ENCODE measurements around the gene SVIL. TPM values are rescaled to one million over a fixed set of nuclear protein-coding genes. Genes with fewer than 3 reads are reported as not detected.

Gene SVIL
- total RNA-seq, 2 experiments from 2014 or later, result 7.0 to 8.3 TPM

DNA sequence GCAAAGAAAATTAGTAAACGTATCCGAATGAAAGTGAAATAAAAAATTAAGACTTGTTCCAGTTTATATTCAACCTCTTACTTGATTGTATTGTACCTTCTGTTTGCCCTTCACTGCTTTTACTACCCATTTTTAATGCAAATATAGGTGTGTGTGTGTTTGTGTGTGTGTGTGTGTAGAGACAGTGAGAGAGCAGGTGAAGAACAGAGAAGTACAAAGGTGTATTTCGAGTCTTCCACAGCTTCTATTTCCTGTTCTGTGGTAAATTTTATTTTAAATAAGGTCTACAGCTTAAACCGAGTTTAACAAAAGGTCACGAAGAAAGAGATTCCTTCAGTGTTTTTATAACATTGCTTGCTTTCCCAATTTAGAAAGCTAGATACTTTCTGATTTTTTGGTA, 12.7 kb upstream of the SVIL start:
- CTCF ChIA-PET, result interaction anchor here (0.5 to 1.4 kb wide), 4 partner anchors 8 to 362 kb away, joined by 3 to 4 read pairs (median 4); partner anchors contain the start of gene SVIL
- peaks cover 3% of the 10 kb centered on the region for H3K27me3 Mint-ChIP-seq (ENCODE audit: low read depth)
- DNase-seq, result no peak
- no peak overlapping the region for H3K4me3 Mint-ChIP-seq
- peaks cover 35% of the 10 kb centered on the region for H3K4me1 Mint-ChIP-seq (ENCODE audit: low read depth)
- no peaks in the 10 kb centered on the region for H3K9me3 Mint-ChIP-seq
- intact Hi-C loops (cut with micrococcal nuclease), result loop anchor here (2.0 kb wide), 1 partner anchor 15 kb away; no protein-coding TSS in a partner anchor
- H3K36me3 Mint-ChIP-seq (ENCODE audit: low read depth), result peaks cover 8% of the 10 kb centered on the region
- H3K27ac Mint-ChIP-seq, result no peak overlapping the region

DNA sequence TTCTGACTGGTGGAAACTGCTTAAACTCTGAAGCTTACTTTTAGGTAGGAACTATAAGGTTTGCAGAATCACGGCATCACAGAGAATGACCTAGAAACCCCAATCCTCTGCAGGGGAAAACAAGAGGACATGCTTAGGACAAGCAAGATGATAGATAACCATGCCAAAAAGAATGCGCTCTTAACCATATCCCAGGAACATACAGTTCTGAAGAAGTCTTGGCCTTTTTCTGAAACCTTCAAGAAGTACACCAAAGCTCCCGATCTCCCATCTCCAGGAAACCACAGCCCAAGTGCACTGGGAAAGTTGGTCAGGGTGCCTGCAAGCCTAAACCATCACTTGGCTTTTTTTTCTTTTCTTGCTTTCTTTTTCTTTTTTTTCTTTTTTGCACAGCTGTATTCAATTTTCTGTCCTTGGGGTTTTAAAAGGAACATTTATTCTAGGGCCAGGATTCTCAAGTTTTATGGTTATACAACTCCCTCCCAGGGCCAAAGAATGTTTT, 12.2 kb upstream of the SVIL start:
- Mint-ChIP-seq H3K4me1 (ENCODE audit: low read depth) (peaks cover 35% of the 10 kb centered on the region), H3K36me3 (ENCODE audit: low read depth) (peaks cover 8% of the 10 kb centered on the region), H3K9me3 (no peaks in the 10 kb centered on the region), H3K27me3 (ENCODE audit: low read depth) (peaks cover 3% of the 10 kb centered on the region), H3K27ac (no peak overlapping the region), H3K4me3 (no peak overlapping the region)
- CTCF ChIA-PET, result interaction anchor here (0.5 to 1.4 kb wide), 4 partner anchors 9 to 362 kb away, joined by 3 to 4 read pairs (median 4); partner anchors contain the start of gene SVIL
- DNase-seq, result no peak
- intact Hi-C loops (cut with micrococcal nuclease), result loop anchor here (1.0 to 2.0 kb wide), 2 partner anchors 12 to 14 kb away; no protein-coding TSS in a partner anchor

DNA sequence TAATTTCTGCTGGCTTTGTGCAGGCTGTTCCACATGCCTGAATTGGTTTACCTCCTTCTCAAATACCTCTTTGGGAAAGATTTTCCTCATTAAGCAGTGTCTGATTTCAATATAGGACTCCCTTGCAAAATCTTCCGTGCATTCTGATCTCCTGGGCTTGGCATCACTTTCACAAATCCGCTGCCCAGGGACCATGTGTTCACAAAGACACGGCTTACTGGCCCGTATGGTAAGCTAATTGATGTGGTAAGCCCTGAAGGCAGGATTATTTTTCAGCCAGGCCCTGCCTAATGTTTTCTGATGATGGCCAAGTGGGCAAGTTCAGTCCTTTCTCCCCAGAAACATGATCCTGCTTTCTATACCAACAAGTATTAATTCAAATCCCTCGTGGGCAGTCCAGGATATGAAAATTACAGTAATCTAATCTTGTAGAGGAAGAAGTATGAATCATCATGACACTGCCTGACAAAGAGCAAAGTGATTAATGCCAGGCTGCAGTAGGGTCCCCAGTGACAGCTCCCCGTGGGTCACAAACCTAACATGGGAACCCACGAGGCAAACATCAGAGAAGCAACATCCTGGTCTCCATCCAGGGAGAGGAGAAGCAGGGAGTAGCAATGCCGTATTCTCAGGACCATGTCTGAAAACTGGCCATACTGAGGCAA, 11.6 kb upstream of the SVIL start:
- Mint-ChIP-seq H3K36me3 (ENCODE audit: low read depth) (peaks cover 7% of the 10 kb centered on the region), H3K27me3 (ENCODE audit: low read depth) (peaks cover 3% of the 10 kb centered on the region), H3K4me1 (ENCODE audit: low read depth) (peaks cover 35% of the 10 kb centered on the region), H3K4me3 (no peak overlapping the region), H3K27ac (no peak overlapping the region), H3K9me3 (no peaks in the 10 kb centered on the region)
- CTCF ChIA-PET, result no interaction called here
- intact Hi-C loops (cut with micrococcal nuclease), result loop anchor here (1.0 to 2.0 kb wide), 2 partner anchors 13 to 14 kb away; no protein-coding TSS in a partner anchor
- DNase-seq, result peak; percentile 47

- Mint-ChIP-seq H3K4me3 (no peak overlapping the region), H3K4me1 (ENCODE audit: low read depth) (peaks cover 29% of the 10 kb centered on the region), H3K9me3 (no peaks in the 10 kb centered on the region), H3K36me3 (ENCODE audit: low read depth) (peaks cover 7% of the 10 kb centered on the region), H3K27me3 (ENCODE audit: low read depth) (peaks cover 3% of the 10 kb centered on the region), H3K27ac (no peak overlapping the region)
- CTCF ChIA-PET, result interaction anchor here (0.6 to 1.0 kb wide), 3 partner anchors 11 to 23 kb away, joined by 3 to 5 read pairs (median 3); no protein-coding TSS in a partner anchor
- DNase-seq, result no peak
- intact Hi-C loops (cut with micrococcal nuclease), result no loop called here
Observed at GRCh38 chr10:29643771-29644501, 9.2 kb upstream of the SVIL start.

DNA sequence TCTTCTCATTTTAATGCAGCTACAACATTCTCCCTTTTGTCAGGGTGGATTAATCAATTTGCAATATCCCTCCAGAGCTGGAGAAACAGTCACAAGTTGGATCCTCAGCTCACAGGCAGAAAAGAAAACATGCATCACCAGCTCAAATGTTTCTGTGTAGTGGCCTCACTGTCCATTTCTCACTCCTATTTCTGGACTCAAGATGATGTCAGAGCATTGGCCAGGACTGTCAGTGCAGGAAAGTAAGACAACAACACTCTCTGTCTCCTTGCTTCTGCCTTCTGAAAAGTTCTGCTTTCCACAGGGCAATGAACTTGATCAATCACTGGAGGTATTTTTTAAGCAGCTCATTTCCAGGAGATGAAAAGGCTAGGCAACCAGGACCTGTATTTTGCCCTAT, 8.2 kb upstream of the SVIL start:
- CTCF ChIA-PET, result interaction anchor here (0.6 to 1.0 kb wide), 2 partner anchors 17 to 22 kb away, joined by 3 to 5 read pairs; no protein-coding TSS in a partner anchor
- H3K9me3 Mint-ChIP-seq, result no peaks in the 10 kb centered on the region
- H3K27ac Mint-ChIP-seq, result no peak overlapping the region
- intact Hi-C loops (cut with micrococcal nuclease), result no loop called here
- peaks cover 20% of the 10 kb centered on the region for H3K4me1 Mint-ChIP-seq (ENCODE audit: low read depth)
- H3K36me3 Mint-ChIP-seq (ENCODE audit: low read depth), result peaks cover 7% of the 10 kb centered on the region
- no peak overlapping the region for H3K4me3 Mint-ChIP-seq
- peaks cover 1% of the 10 kb centered on the region for H3K27me3 Mint-ChIP-seq (ENCODE audit: low read depth)
- DNase-seq, result no peak

DNA sequence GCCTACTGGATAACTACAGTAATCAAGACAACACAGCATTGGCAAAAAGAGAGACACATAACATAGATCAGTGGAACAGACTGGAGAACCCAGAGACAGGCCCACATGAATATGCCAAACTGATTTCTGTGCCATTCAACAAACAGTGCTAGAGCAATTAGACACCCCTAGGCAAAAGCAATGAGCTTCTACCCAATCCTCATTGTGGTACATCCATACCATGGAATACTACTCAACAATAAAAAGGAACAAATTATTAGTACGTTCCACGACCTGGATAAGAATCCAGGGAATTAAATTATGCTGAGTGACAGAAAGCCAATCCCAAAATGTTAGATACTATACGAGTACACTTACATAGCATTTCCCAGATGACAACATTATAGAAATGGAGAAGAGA, 2.8 kb upstream of the SVIL start:
- no peak for DNase-seq
- peaks cover 11% of the 10 kb centered on the region for H3K36me3 Mint-ChIP-seq (ENCODE audit: low read depth)
- no peak overlapping the region for H3K4me3 Mint-ChIP-seq
- CTCF ChIA-PET, result no interaction called here
- intact Hi-C loops (cut with micrococcal nuclease), result loop anchor here (5.0 kb wide), 1 partner anchor 175 kb away; no protein-coding TSS in a partner anchor
- H3K27ac Mint-ChIP-seq, result no peak overlapping the region
- no peaks in the 10 kb centered on the region for H3K27me3 Mint-ChIP-seq (ENCODE audit: low read depth)
- peaks cover 3% of the 10 kb centered on the region for H3K9me3 Mint-ChIP-seq
- H3K4me1 Mint-ChIP-seq (ENCODE audit: low read depth), result peaks cover 38% of the 10 kb centered on the region

- no peak for DNase-seq
- Mint-ChIP-seq H3K4me1 (ENCODE audit: low read depth) (peaks cover 39% of the 10 kb centered on the region), H3K27ac (no peak overlapping the region), H3K27me3 (ENCODE audit: low read depth) (no peaks in the 10 kb centered on the region), H3K36me3 (ENCODE audit: low read depth) (peaks cover 11% of the 10 kb centered on the region), H3K9me3 (peaks cover 3% of the 10 kb centered on the region), H3K4me3 (no peak overlapping the region)
- CTCF ChIA-PET, result no interaction called here
- intact Hi-C loops (cut with micrococcal nuclease), result loop anchor here (1.0 to 5.0 kb wide), 4 partner anchors 12 to 176 kb away; no protein-coding TSS in a partner anchor
Observed at GRCh38 chr10:29636178-29636577, 1.4 kb upstream of the SVIL start.

DNA sequence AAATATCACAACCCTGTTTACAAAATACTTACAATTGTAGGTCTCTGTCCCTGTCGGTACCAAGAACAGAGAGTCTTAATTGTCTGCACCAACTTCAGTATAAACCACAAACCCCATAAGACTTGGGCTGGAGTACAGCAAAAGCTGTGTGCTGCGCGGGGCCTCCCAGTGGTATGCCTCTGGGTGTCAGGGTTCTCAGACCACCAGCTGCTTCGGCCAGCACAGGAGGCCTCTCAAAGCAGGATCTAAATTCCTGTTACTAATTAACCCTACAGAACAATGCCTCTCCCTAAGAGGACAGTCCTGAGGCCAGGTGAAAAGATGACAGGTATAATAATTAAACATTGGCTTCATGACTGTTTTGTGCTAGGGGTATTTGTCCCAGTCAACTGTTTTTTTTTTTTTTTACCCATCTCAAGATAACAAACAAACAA, 957 bp upstream of the SVIL start:
- Mint-ChIP-seq H3K4me3 (no peak overlapping the region), H3K4me1 (ENCODE audit: low read depth) (peaks cover 42% of the 10 kb centered on the region), H3K36me3 (ENCODE audit: low read depth) (peaks cover 12% of the 10 kb centered on the region), H3K27ac (no peak overlapping the region), H3K9me3 (peaks cover 3% of the 10 kb centered on the region), H3K27me3 (ENCODE audit: low read depth) (no peaks in the 10 kb centered on the region)
- intact Hi-C loops (cut with micrococcal nuclease), result loop anchor here (1.0 to 5.0 kb wide), 4 partner anchors 13 to 177 kb away; no protein-coding TSS in a partner anchor
- no peak for DNase-seq
- CTCF ChIA-PET, result interaction anchor here (1.2 kb wide), 1 partner anchor 45 kb away, joined by 4 read pairs; no protein-coding TSS in a partner anchor

GRCh38 chr10:29634105-29634504, 666 bp downstream of the SVIL start:
- no peak for DNase-seq
- H3K9me3 Mint-ChIP-seq, result peaks cover 3% of the 10 kb centered on the region
- no peak overlapping the region for H3K4me3 Mint-ChIP-seq
- H3K4me1 Mint-ChIP-seq (ENCODE audit: low read depth), result peaks cover 42% of the 10 kb centered on the region
- H3K36me3 Mint-ChIP-seq (ENCODE audit: low read depth), result peaks cover 7% of the 10 kb centered on the region
- H3K27ac Mint-ChIP-seq, result no peak overlapping the region
- no peaks in the 10 kb centered on the region for H3K27me3 Mint-ChIP-seq (ENCODE audit: low read depth)
- intact Hi-C loops (cut with micrococcal nuclease), result no loop called here
- CTCF ChIA-PET, result interaction anchor here (0.7 kb wide), 1 partner anchor 24 kb away, joined by 4 read pairs; no protein-coding TSS in a partner anchor

GRCh38 chr10:29631049-29631339, 3.8 kb downstream of the SVIL start:
- Mint-ChIP-seq H3K9me3 (no peaks in the 10 kb centered on the region), H3K27ac (no peak overlapping the region), H3K4me3 (no peak overlapping the region), H3K27me3 (ENCODE audit: low read depth) (no peaks in the 10 kb centered on the region), H3K4me1 (ENCODE audit: low read depth) (peaks cover 38% of the 10 kb centered on the region), H3K36me3 (ENCODE audit: low read depth) (peaks cover 2% of the 10 kb centered on the region)
- DNase-seq, result no peak
- intact Hi-C loops (cut with micrococcal nuclease), result no loop called here
- CTCF ChIA-PET, result no interaction called here

DNA sequence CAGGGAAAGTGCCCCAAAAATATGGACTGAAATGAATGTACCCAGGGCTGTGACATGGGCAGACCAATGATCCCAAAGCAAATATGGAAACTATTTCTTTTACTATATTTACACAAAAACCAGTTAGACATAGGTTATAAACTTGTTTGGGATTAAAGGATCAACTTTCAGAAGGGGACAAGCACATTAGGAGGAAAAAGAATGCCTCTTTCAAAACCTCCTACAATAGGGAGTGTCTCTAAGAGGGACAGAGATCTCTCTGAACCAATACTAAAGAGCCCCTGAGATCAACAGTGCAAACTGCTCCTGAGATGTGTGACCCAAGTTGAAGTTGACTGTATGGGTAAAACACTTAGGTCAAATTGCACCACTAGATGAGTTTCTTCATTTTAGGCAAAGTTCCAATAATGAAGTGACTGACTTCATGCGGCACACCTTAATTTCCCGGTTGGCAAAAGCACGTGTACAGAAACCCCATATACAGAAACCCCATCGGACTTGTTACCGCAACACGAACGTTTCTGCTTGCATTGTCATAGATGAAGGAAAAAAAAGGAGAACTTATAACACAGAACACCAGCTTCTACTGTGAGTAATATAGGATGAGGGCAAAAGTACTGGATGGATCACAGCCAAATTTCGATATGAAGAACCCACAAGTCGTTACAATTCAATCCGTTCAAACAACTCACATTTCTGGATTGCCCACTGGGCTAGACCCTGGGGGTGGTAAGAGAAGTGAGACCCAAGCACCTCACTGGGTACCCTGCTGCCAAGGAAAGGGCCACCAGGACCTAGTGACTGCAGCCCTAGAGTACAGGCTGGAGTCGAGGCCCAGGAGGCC, 4.3 kb downstream of the SVIL start:
- Mint-ChIP-seq H3K27ac (no peak overlapping the region), H3K4me1 (ENCODE audit: low read depth) (peaks cover 33% of the 10 kb centered on the region), H3K9me3 (no peaks in the 10 kb centered on the region), H3K36me3 (ENCODE audit: low read depth) (peaks cover 2% of the 10 kb centered on the region), H3K27me3 (ENCODE audit: low read depth) (no peaks in the 10 kb centered on the region), H3K4me3 (no peak overlapping the region)
- intact Hi-C loops (cut with micrococcal nuclease), result no loop called here
- CTCF ChIA-PET, result no interaction called here
- no peak for DNase-seq

All from activated naive CD4-positive, alpha-beta T cell treated with anti-CD3 and anti-CD28 coated beads for 36 hours (primary cell).